Measurements from ENCODE around the gene SNX2. TPM values are rescaled to one million over a fixed set of nuclear protein-coding genes. Genes with fewer than 3 reads are reported as not detected.

The SNX2 gene
- total and polyA plus RNA-seq, 7 donors = 48.6 to 111 (median 61.5) TPM

DNA sequence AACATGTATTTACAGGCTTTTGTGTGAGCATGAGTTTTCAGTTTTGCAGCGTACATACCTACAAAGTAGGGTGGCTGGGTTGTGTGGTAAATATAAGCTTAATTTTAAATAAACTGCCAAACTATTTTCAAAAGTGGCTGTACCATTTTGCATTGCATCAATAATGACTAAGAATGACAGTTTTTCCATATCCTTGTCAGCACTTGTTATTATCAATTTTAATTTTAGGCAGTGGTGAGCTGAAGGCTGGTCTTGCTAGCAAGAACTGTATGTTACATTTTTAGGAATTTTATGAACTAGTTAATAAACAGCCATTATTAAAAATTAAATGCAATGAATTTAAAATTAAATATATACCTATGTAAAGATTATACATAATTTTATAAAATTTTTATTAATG lies 6.6 kb downstream of the SNX2 start:
- intact Hi-C loops (cut with DNase I) = no loop called here
- H3K9me3 ChIP-seq = peaks cover 0 to 4% (median 0%) of the 10 kb centered on the region in 4 donors
- no peak for DNase-seq
- H3K4me1 ChIP-seq = peaks cover 0 to 20% (median 14%) of the 10 kb centered on the region in 4 donors
- TF ChIP-seq POLR2A (IDR thresholded peaks at IDR 0.05) = no peak
- TF ChIP-seq CTCF (IDR thresholded peaks at IDR 0.05) = no peak
- no peak for TF ChIP-seq POLR2AphosphoS5 (IDR thresholded peaks at IDR 0.05)
- no peak for TF ChIP-seq EP300 (IDR thresholded peaks at IDR 0.05)
- 0 to 98% methylated on average over 1 of the region's 1 CpG for WGBS, 2 donors
- no peak overlapping the region for H3K27ac ChIP-seq
- no peak overlapping the region for H3K4me3 ChIP-seq
- H3K27me3 ChIP-seq = no peaks in the 10 kb centered on the region
- no peaks in the 10 kb centered on the region for H3K36me3 ChIP-seq

GRCh38 chr5:122785294-122785693 lies 10.4 kb downstream of the SNX2 start:
- intact Hi-C loops (cut with DNase I) = no loop called here
- WGBS, 2 donors = 97 to 100% methylated on average over 1 of the region's 1 CpG

GRCh38 chr5:122788371-122788770 lies 13.5 kb downstream of the SNX2 start:
- no peak overlapping the region for H3K27ac ChIP-seq
- WGBS, 2 donors = 96 to 98% methylated on average over 1 of the region's 1 CpG
- DNase-seq = no peak
- peaks cover 0 to 20% (median 16%) of the 10 kb centered on the region in 4 donors for H3K4me1 ChIP-seq
- no peaks in the 10 kb centered on the region for H3K27me3 ChIP-seq
- TF ChIP-seq EP300 (IDR thresholded peaks at IDR 0.05) = no peak
- no peak for TF ChIP-seq POLR2A (IDR thresholded peaks at IDR 0.05)
- TF ChIP-seq CTCF (IDR thresholded peaks at IDR 0.05) = no peak
- TF ChIP-seq POLR2AphosphoS5 (IDR thresholded peaks at IDR 0.05) = no peak
- peaks cover 0 to 4% (median 0%) of the 10 kb centered on the region in 4 donors for H3K9me3 ChIP-seq
- no peaks in the 10 kb centered on the region for H3K36me3 ChIP-seq
- no peak overlapping the region for H3K4me3 ChIP-seq
- intact Hi-C loops (cut with DNase I) = no loop called here

More at GRCh38 chr5:122785294-122785693, 10.4 kb downstream of the SNX2 start:
- Histone ChIP-seq H3K4me1 (peaks cover 0 to 20% (median 14%) of the 10 kb centered on the region in 4 donors), H3K36me3 (no peaks in the 10 kb centered on the region), H3K27me3 (no peaks in the 10 kb centered on the region), H3K9me3 (peaks cover 0 to 4% (median 0%) of the 10 kb centered on the region in 4 donors), H3K27ac (no peak overlapping the region), H3K4me3 (no peak overlapping the region)
- TF ChIP-seq POLR2A (IDR thresholded peaks at IDR 0.05) (no peak), POLR2AphosphoS5 (IDR thresholded peaks at IDR 0.05) (no peak), CTCF (IDR thresholded peaks at IDR 0.05) (no peak), EP300 (IDR thresholded peaks at IDR 0.05) (no peak)
- no peak for DNase-seq

GRCh38 chr5:122788996-122789395 lies 14.1 kb downstream of the SNX2 start:
- H3K36me3 ChIP-seq = no peaks in the 10 kb centered on the region
- peaks cover 0 to 20% (median 16%) of the 10 kb centered on the region in 4 donors for H3K4me1 ChIP-seq
- no peak for TF ChIP-seq POLR2AphosphoS5 (IDR thresholded peaks at IDR 0.05)
- TF ChIP-seq EP300 (IDR thresholded peaks at IDR 0.05) = no peak
- no peak for TF ChIP-seq CTCF (IDR thresholded peaks at IDR 0.05)
- TF ChIP-seq POLR2A (IDR thresholded peaks at IDR 0.05) = no peak
- no peaks in the 10 kb centered on the region for H3K27me3 ChIP-seq
- peaks cover 0 to 4% (median 0%) of the 10 kb centered on the region in 4 donors for H3K9me3 ChIP-seq
- H3K4me3 ChIP-seq = no peak overlapping the region
- H3K27ac ChIP-seq = no peak overlapping the region
- DNase-seq = no peak
- intact Hi-C loops (cut with DNase I) = no loop called here

Data from sigmoid colon (tissue), 7 donors.